CD4-positive, alpha-beta T cell treated with Interferon alpha-2 for 1 hour (primary cell): Measurements from ENCODE around the gene HPDL.
A peak's percentile ranks its signal among the peaks of the same experiment; 100 is the strongest.

Experiments
- DNase-seq, 2 donors: peaks; one replicate each; pipeline ENCODE4 v3.0.0-alpha.2; 2020 to 2022

Gene HPDL

DNA sequence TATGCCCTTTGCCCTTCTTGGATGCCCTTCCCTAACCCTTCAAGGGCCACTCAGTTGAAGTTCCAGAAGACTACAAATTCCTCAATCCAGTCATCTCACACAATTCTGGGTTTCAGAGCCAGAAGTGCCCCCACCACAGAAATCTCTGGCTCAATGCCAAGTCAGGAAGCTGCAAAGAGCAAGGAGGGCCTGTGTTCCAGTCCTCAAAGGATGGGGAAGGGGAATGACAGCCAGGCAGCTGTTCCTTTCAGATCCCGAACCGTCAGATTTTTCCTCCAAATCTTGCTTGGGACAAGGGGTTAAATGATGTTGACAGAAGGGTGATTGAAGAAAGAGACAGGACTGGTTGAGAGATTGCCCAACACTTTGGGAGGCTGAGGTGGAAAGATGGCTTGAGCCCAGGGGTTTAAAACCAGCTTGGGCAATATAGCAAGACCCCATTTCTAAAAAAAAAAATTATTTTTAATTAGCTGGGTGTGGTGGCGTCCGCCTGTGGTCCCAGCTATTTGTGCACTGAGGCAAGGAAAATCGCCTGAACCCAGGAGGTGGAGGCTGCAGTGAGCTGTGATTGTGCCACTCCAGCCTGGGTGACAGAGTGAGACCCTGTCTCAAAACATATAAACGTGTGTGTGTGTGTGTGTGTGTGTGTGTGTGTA lies 716 bp upstream of the HPDL start:
- no peak for DNase-seq

DNA sequence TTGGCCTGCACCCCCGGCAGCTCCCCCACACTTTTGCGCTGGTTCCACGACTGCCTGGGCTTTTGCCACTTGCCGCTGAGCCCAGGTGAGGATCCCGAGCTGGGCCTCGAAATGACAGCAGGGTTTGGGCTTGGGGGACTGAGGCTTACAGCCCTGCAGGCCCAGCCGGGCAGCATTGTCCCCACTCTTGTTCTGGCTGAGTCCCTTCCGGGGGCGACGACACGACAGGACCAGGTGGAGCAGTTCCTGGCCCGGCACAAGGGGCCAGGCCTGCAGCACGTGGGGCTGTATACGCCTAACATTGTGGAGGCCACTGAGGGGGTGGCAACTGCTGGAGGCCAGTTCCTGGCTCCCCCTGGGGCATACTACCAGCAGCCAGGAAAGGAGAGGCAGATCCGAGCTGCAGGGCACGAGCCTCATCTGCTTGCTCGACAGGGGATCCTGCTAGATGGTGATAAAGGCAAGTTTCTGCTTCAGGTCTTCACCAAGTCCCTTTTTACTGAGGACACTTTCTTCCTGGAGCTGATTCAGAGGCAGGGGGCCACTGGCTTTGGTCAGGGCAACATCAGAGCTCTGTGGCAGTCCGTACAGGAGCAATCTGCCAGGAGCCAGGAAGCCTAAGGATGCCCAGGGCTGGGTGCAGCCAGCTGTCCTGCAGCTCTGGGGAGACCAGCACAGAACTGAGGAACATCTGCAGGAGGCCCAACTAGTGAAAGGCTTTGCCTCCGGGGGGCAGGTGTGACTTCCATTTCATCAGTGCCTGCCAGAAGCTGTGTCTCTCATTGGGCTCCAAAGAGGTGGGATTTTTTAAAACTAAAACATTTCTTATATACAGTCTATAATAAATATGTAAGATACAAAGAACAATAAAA lies 1.2 kb downstream of the HPDL start:
- DNase-seq: no peak

DNA sequence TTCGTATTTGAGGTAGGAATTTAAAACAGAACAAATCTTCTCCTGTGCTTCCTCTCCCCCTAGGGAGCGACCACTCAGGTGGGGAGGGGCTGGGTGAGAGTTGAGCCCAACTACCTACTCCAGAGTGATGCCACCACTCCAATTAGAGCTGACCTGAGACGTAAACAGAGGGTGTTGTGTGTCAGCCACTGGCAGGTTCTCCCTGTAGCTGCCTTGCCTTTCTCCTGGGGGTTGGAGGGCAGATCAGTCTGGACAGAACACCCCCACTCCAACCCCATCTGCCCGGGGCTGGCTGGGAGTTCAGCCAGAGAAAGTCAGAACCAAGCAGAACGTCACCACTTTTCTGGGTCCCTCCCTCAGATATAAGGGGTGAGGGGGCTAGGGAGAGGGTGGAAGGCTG lies 2.0 kb downstream of the HPDL start:
- no peak for DNase-seq

DNA sequence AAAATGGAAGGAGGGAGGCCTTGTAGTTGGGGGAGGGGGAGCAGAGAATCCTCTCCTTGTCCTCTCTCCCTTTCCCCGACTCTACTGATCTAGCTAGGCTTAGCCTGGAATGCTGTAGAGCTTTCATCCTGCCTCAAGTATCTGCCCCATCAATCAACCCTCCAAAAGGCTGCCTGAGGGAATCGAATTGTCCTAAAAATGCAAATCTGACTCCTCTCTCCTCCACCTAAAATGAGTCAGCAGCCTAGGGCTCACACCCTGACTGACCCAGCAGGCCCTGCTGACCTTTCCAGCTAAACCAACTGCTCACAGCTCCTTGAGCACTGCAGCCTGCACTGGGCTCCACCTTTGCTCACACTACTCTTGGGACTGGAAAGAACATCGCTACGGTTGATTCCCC lies 2.8 kb downstream of the HPDL start:
- no peak for DNase-seq

DNA sequence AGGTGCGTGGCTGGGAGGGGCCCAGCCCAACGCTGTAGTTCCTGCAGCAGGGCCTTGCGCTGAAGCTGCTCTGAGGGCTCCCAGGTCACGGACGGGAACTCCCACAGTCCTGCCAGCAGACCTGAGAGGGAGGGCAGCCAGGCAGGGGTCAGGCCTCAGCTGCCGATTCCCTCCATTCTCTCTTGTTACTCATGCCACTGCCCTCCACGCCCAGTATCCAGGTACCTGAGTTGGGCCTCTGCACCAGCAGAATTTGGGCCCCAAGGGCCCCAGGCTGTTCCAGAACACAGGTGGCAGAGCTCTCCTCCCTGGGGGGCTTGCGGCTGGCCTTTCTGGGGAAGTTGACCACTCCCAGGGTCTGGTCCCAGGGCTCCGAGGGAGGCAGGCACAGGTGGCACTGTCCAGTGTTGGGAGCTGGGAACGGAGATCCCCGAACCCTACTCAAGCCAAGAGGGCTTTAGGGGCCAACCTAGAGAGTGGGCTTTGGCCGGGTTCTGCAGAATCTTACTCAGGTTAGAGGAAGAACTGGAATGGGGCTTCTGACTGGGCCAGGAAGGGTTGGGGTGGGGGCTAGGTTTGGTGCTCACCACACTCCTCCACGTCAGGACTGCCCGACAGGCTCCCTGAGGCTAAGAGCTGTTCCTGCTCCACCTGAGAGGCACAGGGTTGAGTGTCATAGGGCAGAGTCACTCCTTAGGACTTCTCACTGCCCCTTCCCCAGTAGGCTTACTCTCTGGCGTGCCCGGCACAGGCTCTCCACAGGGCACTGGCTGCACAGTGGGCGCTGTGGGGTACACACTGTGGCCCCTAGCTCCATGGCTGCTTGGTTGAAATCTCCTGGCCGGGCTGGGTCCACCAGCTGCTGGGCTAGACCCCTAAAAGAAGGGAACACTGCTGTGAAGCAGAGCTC lies 5.0 kb downstream of the HPDL start:
- no peak for DNase-seq

DNA sequence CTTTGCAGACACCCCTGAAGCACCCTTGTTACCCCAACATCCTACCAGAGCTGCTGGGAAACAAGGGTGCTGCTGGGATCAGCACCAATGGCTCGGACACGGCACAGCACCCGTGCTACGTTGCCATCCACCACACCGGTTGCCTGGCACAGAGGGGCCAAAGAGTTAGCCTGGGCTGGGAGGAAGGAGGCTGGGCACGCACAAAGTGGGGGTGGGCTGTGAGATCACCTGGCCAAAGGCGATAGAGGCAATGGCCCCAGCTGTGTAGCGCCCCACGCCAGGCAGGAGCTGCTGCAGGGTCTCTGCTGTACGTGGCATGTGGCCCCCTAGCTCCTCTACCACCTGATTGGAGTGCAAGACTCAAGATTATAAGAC lies 5.6 kb downstream of the HPDL start:
- DNase-seq: no peak

DNA sequence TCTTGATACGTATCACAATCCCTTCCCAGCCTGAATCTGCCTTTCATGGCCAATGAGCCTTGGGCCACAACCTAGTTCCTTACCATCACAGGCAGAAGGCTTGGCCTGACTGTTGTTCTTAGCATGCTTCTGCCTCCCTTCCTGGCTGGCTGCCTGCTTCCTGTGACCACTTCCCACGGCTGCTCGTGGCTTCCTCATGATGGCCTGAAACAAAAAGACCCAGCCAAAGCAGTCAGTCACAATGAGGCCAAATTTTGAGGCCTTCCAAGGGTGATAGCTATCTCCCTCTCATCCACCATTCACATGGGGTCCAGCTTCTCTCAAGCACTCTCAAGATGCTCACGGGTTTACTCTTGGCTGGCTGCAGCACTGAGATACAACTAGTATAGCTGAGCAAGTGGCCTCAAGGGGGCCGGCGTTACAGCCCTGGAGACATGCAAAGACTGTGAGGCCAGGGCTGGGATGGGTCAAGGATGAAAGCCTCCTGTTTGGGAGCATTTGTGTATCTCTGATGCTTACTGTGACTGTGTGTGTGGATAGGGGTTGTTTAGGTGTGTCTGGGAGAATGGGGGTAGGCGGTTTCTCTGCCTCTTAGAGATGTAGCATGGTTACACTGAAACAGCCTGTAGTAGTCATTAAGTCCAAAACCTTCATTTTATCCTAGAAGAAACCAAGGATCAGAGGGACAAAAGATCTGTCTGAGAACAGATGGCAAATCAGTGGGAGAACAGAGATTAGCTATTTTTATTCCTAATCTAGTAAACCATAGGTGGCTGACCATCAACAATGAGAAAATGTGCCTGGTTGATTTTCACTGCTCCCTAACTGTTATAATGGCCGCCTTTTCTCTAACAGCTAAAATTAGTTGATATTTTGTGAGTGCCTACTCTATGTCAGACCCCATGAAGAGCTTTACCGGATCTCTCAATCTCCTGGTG lies 7.9 kb downstream of the HPDL start:
- DNase-seq: no peak

DNA sequence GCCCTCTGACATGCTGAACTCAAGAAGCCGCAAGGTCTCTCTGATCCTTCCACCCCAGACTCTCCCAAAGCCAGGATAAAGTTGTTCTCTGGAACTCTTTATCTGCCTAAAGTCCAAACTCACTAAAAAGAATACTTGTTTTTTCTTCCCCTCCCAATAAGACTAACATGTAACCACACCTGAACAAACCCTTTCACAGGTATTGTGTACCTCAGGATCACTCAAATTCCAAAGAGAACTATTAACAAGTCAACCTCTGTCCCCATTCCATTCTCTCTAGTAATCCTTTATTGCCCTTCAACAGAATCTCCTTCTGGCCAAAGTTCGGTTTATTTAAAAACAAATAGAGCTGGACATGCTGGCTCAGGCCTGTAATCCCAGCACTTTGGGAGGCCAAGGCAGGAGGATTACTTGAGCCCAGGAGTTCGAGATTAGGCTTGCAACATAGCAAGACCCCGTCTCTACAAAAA lies 9.2 kb downstream of the HPDL start:
- no peak for DNase-seq

DNA sequence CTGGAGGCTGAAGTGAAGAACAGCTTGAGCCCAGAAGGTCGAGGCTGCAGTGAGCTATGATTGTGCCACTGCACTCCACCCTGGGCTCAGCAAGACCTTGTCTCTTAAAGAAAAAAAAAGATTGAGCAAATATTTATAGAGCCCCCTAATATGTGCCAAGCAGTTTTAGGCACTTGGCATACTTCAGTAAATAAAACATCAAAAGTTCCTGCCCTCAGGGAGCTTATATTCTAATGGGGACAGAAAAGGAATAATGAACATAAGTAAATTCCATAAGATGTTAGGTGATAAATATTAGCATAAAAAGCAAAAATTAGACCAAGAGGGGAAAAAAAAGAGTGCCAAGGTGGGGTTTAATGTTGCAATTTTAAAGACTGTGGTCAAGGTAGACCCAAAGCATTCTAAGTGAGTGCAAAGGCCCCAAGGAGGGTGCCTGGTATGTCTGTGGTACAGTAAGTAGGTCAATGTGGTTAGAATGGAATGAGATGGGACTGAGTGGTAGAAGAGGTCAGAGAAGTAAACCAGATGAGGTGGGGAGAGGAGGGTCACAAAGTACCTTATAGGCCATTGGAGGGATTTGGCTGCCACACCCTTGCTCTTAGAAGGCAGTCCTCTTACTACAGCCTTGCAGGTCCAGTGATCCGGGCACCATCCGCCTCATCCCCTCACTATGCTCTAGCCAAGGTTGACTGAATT lies 11.1 kb downstream of the HPDL start:
- DNase-seq: no peak

DNA sequence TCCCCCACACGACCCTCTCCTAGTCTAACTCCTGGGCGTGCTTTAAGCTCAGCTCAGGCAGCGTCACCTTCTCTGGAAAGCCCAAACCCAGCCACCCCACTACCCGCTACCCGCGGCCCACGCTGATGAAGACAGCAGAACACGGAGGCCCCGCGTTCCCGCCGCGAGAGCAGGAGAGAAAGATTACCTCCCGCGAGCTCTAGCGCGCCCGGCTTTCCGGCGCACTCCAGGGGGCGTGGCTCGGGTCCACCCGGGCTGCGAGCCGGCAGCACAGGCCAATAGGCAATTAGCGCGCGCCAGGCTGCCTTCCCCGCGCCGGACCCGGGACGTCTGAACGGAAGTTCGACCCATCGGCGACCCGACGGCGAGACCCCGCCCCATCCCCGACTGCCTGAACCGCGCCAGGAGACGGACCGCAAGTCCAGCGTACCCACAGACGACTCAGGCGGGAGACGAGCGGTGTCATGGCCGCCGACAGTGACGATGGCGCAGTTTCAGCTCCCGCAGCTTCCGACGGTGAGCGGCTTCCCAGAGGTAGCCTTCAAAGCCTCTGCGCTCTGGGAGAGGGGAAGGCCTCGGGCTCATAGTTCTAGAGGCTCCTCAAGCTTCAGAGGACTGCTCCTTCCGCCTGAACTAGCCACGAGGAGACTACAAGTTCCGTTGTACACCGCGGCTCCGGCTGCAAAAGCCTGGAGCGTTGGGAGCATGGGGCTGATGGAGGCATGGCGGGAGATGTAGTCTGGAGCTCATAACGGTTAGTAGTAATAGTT lies 13.3 kb downstream of the HPDL start, which contains the start of the genes MUTYH and TOE1:
Gene MUTYH, minus strand, starts transcription at position 652 of the 770 bp plus-strand sequence. CDS start 5,935 bp downstream, outside the sequence.
Gene TOE1, plus strand, starts transcription at position 382 of the 770 bp plus-strand sequence. Its CDS starts 83 bp downstream, at position 465.
- peak; percentile 89 to 92 for DNase-seq

DNA sequence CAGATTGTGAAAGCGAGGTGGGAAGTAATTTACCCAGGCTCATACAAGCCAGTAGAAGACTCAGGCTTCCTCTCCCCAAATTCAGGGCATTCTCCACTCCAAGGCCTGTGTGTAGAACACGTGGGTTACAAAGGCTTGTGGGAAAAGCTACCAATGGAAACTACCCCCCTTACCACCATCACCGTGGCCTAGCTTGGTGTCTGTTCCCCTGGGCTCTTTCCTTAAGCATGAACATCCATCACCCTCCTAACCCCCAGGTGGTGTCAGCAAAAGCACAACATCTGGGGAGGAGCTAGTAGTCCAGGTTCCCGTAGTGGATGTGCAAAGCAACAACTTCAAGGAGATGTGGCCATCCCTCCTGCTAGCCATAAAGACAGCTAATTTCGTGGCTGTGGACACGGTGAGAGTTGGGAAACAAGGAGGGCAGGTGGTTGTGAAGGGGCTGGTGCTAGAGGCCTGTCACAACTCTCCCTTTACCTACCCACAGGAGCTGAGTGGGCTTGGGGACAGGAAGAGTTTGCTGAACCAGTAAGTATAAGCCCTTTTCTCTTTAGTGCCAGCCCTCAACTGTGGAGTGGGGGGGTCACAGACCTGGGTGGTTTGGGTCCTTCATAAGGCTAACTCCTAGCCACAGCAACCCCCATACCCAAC lies 14.2 kb downstream of the HPDL start:
- peak in 1 of 2 donors; percentile 27 for DNase-seq

DNA sequence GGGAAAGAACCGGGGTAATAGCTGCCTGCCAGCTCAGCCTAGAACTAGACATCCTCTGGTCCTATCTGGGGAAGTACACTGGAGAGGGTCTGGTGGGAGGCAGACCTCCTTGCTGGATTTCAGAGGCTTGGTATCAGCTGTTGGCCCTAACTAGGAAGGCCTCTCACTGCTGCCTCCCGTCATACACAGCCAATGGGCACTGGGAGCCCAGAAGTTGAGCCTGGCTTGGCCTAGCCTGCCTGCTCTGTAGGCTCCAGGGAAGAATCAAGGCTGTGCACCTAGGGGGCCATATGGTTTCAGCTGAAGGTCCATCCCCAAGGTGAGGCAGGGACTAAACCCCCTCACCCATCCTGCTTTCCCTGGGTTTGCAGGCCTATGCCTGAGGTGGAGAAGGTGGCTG lies 17.8 kb downstream of the HPDL start:
- DNase-seq: no peak

DNA sequence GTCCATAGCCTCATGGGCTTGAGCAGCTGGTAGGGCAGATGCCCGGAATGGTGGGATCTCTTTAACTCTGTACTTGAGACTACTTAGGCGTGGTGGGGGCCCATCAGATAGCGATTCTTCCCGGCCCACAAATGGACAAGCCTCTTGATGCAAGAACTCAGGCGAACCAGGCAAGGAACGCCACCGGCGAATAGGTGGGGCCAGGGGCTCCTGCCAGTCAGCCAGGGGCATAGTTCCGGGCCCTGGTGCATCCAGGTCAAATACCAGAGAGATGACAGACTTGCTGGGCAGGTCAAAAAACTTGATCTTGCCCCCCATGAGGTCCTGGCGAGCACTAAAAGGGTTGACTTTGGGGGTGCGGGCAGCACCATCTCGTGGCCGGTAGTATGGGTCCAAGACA lies 18.3 kb downstream of the HPDL start:
- no peak for DNase-seq

DNA sequence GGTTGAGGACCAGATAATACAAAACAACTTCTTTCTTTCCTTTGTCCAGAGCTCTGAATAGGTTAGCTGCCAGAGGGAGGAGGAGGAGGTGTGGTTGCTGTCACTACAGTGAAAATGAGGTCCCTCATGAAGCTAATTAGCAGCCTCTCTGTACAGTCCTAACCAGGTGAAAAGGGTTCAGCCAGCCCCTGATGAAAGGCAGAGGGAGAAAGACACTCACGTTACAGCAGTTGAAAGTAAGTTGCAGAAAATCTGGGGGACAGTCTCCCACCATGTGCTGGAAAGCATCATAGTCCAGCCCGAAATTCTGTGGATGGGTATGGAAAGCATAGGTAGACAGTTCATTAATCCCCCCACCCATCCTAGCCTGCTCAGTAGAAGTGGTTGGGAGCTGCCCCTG lies 19.8 kb downstream of the HPDL start:
- no peak for DNase-seq

DNA sequence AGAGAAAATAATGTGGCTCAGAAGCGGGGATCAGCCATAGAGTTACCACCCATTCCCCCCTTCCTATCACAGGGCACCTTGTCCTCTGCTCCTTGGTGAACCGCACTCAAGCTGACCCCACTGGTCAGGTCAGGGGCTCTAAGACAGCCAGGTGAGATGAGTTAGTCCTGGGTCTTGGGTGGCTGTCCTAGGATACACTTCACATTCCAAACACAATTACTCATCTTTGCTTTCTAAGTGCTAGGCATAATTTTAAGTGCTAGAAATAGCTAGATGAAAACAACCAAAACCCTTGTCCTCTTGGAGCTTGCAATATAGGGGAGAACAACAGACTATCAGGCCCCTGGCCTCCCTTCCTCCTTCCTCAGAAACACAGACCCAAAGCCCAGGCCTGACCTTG lies 21.3 kb downstream of the HPDL start:
- no peak for DNase-seq

DNA sequence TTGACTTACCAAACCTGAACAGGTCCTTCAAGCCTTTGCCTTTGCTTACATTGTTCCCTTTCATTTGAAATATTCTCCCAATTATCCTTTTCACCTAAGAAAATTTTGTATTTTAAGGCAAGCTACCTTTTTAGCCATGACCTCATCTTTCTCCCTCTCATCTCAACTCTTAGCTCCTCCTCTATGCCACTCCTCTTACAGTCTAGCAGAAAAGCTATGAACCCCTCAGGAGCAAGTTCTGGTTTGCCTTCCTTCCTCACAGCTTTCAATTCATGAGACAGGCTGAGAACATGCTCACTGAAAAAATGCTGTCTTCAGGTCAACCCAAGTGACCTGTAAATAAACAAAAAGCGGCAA lies 21.9 kb downstream of the HPDL start:
- DNase-seq: no peak

DNA sequence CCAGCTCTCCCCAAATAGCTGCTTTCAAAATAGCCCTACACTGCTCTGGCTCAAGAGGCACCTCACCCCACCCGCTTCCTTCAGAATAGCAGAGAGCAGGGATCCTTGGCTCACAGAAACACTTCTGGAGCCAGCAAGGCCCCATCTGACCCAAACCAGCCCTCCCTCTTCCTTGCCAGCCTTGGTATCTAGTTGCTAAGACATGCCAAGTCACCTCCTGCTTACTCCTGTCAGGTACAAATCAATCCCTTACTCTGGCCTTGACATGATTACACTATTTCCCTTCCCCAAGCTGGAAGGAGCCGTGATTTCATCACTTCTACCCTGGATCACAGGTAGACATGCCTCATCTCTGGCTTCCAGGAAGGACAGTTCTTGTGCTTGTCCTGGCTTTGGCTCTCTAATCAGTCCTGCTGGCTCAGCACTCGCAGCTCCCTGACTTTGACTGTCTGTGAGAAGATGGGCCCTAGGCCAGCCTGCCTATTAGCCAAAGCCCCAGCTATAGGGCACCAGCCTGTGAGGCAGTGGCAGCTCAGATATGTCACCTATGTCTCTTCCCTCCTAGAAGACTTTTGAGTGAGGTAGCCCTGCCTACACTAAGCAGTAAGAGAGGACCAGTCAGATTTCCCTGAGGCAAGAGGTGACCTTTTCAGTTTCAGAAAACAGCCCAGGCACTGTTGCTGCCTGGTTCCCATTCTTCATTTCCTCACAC lies 22.4 kb downstream of the HPDL start:
- DNase-seq: no peak

DNA sequence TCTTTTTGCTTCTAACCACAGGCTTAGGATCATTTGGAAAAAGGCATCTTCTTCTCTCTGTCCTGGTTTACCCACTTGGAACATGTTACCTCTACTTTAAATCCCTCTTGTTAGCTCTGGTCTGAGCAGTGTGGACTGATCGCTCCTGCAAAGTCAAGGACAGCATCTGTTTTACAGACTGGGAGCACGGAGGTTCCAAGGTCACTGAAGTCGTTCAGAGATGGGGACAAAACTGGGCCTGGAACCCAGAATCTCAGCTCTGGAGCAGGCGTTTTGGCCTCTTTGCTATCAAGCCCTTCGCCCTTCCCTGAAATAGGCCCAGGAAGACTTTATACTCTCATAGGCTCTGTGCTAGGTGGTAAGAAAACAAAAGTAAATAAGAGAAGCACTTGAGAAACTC lies 24.8 kb downstream of the HPDL start:
- DNase-seq: no peak

DNA sequence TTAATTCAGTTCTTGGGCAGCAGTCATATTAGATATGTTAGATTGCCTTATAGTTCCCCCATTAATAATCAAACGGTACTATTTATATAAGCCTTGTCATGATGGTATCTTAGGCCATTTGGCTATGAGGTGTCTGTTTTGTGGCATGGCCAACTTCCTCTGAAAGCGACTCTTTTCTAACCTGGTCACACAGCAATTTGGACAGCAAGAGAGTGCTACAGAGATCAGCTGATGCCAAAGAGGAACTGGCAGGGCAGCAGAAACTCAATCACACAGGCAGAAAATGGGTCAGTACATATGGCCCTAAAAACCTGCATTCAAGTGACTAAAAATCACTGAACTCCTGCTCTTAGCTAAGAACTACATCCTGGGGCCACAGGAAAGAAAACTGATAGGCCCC lies 27.0 kb downstream of the HPDL start:
- DNase-seq: no peak
